BLaER1 (cell line): ENCODE data around the gene STK40.

Experiments
- H3K27ac ChIP-seq: shearing (Covaris generic); formaldehyde crosslinking; 2 replicates; pipeline ENCODE4 v1.8.1; 2022
- H3K27me3 ChIP-seq: shearing (Covaris generic); formaldehyde crosslinking; 2 replicates; pipeline ENCODE4 v1.8.1; 2022
- H3K36me3 ChIP-seq: shearing (Covaris generic); formaldehyde crosslinking; 2 replicates; pipeline ENCODE4 v1.8.1; 2022
- H3K4me1 ChIP-seq: shearing (Covaris generic); formaldehyde crosslinking; 2 replicates; pipeline ENCODE4 v1.8.1; 2022
- H3K4me2 ChIP-seq: shearing (Covaris generic); formaldehyde crosslinking; 2 replicates; pipeline ENCODE4 v1.8.1; 2022
- H3K4me3 ChIP-seq: shearing (Covaris generic); formaldehyde crosslinking; 2 replicates; pipeline ENCODE4 v1.8.1; 2022
- H3K9ac ChIP-seq: shearing (Covaris generic); formaldehyde crosslinking; 2 replicates; pipeline ENCODE4 v1.8.1; 2022
- H3K9me3 ChIP-seq: shearing (Covaris generic); formaldehyde crosslinking; 2 replicates; pipeline ENCODE4 v1.8.1; 2022
- H4K20me1 ChIP-seq: shearing (Covaris generic); formaldehyde crosslinking; 2 replicates; pipeline ENCODE4 v1.8.1; 2022
- Cebpa-rat ChIP-seq: shearing (Covaris generic); IDR thresholded peaks from 2 replicates; pipeline ENCODE4 v1.8.1; 2022

The STK40 gene

GRCh38 chr1:36398370-36398977 lies 12.8 kb upstream of the STK40 start:
- Histone ChIP-seq H3K9me3 (peaks cover 9% of the 10 kb centered on the region), H3K4me2 (peak overlapping the region; percentile 95), H4K20me1 (no peaks in the 10 kb centered on the region), H3K36me3 (peaks cover 9% of the 10 kb centered on the region), H3K9ac (peak overlapping the region; percentile 83), H3K27me3 (no peaks in the 10 kb centered on the region), H3K4me1 (peaks cover 23% of the 10 kb centered on the region), H3K4me3 (peak overlapping the region; percentile 76; the same call in 1 of the 2 replicates), H3K27ac (no peak overlapping the region)
- no peak for TF ChIP-seq Cebpa-rat

GRCh38 chr1:36397378-36398230 lies 11.9 kb upstream of the STK40 start, which contains the start of gene LSM10:
LSM10 (minus strand) TSS chr1:36397908; CDS start chr1:36394129, 3,779 bp downstream.
- no peak for TF ChIP-seq Cebpa-rat
- Histone ChIP-seq H3K4me3 (peak within 1 kb of the TSS; percentile 76), H3K27ac (peak within 1 kb of the TSS; percentile 67), H3K9ac (peak within 1 kb of the TSS; percentile 83), H4K20me1 (no peaks in the 10 kb centered on the region), H3K4me2 (peak within 1 kb of the TSS; percentile 95), H3K9me3 (peaks cover 9% of the 10 kb centered on the region), H3K27me3 (no peaks in the 10 kb centered on the region), H3K36me3 (peaks cover 18% of the 10 kb centered on the region), H3K4me1 (peaks cover 23% of the 10 kb centered on the region)

DNA sequence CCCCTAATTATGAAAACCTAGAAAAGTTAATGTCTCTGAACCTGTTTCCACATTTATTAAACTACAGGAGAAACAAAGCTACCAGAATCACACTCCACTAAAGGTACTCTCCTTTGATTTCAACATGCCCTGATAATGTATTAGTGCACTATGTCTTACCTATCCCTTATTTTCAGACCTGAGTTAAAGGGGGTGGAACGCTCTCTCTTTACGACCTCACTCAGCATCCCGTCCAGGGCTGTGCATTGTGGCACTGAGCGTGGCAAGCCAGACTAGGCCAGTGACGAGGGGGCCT lies 11.3 kb upstream of the STK40 start:
- no peak for TF ChIP-seq Cebpa-rat
- Histone ChIP-seq H3K27ac (peak overlapping the region; percentile 67), H3K4me2 (peak overlapping the region; percentile 95), H3K4me3 (peak overlapping the region; percentile 76), H3K36me3 (peaks cover 24% of the 10 kb centered on the region), H3K27me3 (no peaks in the 10 kb centered on the region), H3K9ac (peak overlapping the region; percentile 83), H3K9me3 (peaks cover 9% of the 10 kb centered on the region), H3K4me1 (peaks cover 23% of the 10 kb centered on the region), H4K20me1 (no peaks in the 10 kb centered on the region)

DNA sequence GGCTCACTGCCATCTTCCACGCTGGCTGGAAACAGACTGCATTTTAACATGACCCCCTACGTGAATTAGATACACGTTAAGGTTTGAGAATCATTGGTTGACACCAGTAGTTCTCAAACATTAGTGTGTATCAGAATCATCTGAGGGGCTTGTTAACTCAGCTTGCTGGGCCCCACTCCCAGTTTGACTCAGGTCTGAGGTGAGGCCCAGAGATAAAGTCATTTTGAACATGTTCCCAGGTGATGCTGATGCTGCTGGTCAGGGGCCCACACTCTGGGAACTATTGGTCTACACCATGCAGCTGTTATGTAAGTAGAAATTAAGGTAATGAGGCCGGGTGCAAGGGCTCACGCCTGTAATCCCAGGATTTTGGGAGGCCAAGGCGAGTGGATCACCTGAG lies 10.6 kb upstream of the STK40 start:
- no peak overlapping the region for H3K4me3 ChIP-seq
- TF ChIP-seq Cebpa-rat = no peak
- peaks cover 30% of the 10 kb centered on the region for H3K36me3 ChIP-seq
- peaks cover 4% of the 10 kb centered on the region for H3K9me3 ChIP-seq
- H3K9ac ChIP-seq = no peak overlapping the region
- no peak overlapping the region for H3K27ac ChIP-seq
- no peaks in the 10 kb centered on the region for H3K27me3 ChIP-seq
- peak overlapping the region; percentile 95 for H3K4me2 ChIP-seq
- H4K20me1 ChIP-seq = no peaks in the 10 kb centered on the region
- peaks cover 25% of the 10 kb centered on the region for H3K4me1 ChIP-seq

DNA sequence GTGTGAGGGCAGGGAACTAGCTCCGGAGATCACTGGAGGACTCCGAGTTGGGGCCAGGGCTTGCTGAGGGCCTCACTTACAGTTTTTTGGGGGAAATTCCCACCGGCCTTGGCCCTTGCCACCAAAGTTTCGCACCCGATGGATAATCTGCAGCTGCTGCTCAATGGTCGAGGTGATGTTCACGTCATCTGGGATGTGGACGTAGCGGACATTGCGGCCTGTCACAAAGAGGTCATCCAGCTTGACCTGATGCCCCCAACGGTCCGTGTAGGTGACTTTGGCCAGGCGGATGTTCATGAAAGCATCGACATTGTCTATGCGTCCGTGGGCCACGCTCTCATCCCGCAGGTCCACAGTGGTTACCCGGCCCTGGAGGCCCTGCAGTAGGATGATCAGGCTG lies 8.0 kb upstream of the STK40 start:
- no peak for TF ChIP-seq Cebpa-rat
- no peak overlapping the region for H3K4me2 ChIP-seq
- no peak overlapping the region for H3K4me3 ChIP-seq
- no peaks in the 10 kb centered on the region for H3K27me3 ChIP-seq
- H3K36me3 ChIP-seq = peaks cover 45% of the 10 kb centered on the region
- no peaks in the 10 kb centered on the region for H4K20me1 ChIP-seq
- peaks cover 39% of the 10 kb centered on the region for H3K4me1 ChIP-seq
- no peaks in the 10 kb centered on the region for H3K9me3 ChIP-seq
- no peak overlapping the region for H3K27ac ChIP-seq
- no peak overlapping the region for H3K9ac ChIP-seq

DNA sequence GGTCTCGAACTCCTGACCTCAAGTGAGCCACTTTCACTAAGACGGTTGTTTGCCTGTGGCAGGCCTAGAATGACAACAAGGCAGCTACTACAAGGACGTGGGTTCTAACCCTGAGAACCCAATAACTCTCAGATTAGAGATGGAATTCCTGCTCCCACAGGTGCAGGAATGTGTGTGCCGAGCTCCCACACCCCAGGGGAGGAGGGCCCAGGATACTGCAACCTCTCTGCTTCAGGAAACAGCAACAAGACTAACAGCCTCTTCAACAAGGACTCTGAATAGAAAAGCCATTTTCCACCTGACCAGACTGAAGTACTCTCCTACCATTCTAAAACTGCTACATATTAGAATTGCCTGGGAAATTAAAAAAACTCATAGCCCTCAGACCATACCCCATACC lies 7.1 kb upstream of the STK40 start:
- Histone ChIP-seq H3K27me3 (no peaks in the 10 kb centered on the region), H3K9me3 (no peaks in the 10 kb centered on the region), H3K27ac (no peak overlapping the region), H3K4me3 (no peak overlapping the region), H3K9ac (no peak overlapping the region), H3K36me3 (peaks cover 48% of the 10 kb centered on the region), H3K4me2 (no peak overlapping the region), H3K4me1 (peaks cover 36% of the 10 kb centered on the region), H4K20me1 (no peaks in the 10 kb centered on the region)
- TF ChIP-seq Cebpa-rat = no peak

GRCh38 chr1:36391271-36391670 lies 5.5 kb upstream of the STK40 start:
- no peak for TF ChIP-seq Cebpa-rat
- no peaks in the 10 kb centered on the region for H3K9me3 ChIP-seq
- H3K4me2 ChIP-seq = peak overlapping the region; percentile 45; the same call in 1 of the 2 replicates
- H3K27me3 ChIP-seq = no peaks in the 10 kb centered on the region
- peaks cover 50% of the 10 kb centered on the region for H3K36me3 ChIP-seq
- H3K9ac ChIP-seq = no peak overlapping the region
- no peak overlapping the region for H3K4me3 ChIP-seq
- no peaks in the 10 kb centered on the region for H4K20me1 ChIP-seq
- peaks cover 42% of the 10 kb centered on the region for H3K4me1 ChIP-seq
- H3K27ac ChIP-seq = peak overlapping the region; percentile 39; the same call in 1 of the 2 replicates

GRCh38 chr1:36390411-36390810 lies 4.7 kb upstream of the STK40 start:
- no peaks in the 10 kb centered on the region for H4K20me1 ChIP-seq
- H3K27ac ChIP-seq = no peak overlapping the region
- H3K4me3 ChIP-seq = no peak overlapping the region
- no peak overlapping the region for H3K9ac ChIP-seq
- H3K36me3 ChIP-seq = peaks cover 50% of the 10 kb centered on the region
- H3K4me2 ChIP-seq = peak overlapping the region; percentile 45
- no peaks in the 10 kb centered on the region for H3K27me3 ChIP-seq
- TF ChIP-seq Cebpa-rat = no peak
- no peaks in the 10 kb centered on the region for H3K9me3 ChIP-seq
- peaks cover 36% of the 10 kb centered on the region for H3K4me1 ChIP-seq

GRCh38 chr1:36389999-36390398 lies 4.3 kb upstream of the STK40 start:
- peaks cover 37% of the 10 kb centered on the region for H3K4me1 ChIP-seq
- peaks cover 50% of the 10 kb centered on the region for H3K36me3 ChIP-seq

GRCh38 chr1:36389261-36389660 lies 3.5 kb upstream of the STK40 start:
- no peak overlapping the region for H3K9ac ChIP-seq
- no peaks in the 10 kb centered on the region for H3K27me3 ChIP-seq
- H3K36me3 ChIP-seq = peaks cover 49% of the 10 kb centered on the region
- H3K4me1 ChIP-seq = peaks cover 44% of the 10 kb centered on the region
- TF ChIP-seq Cebpa-rat = no peak
- no peak overlapping the region for H3K4me3 ChIP-seq
- H4K20me1 ChIP-seq = peaks cover 11% of the 10 kb centered on the region
- H3K27ac ChIP-seq = no peak overlapping the region
- no peak overlapping the region for H3K4me2 ChIP-seq
- H3K9me3 ChIP-seq = no peaks in the 10 kb centered on the region

More at GRCh38 chr1:36389999-36390398, 4.3 kb upstream of the STK40 start:
- no peaks in the 10 kb centered on the region for H3K27me3 ChIP-seq
- no peak overlapping the region for H3K27ac ChIP-seq
- no peaks in the 10 kb centered on the region for H3K9me3 ChIP-seq
- H3K9ac ChIP-seq = no peak overlapping the region
- no peak overlapping the region for H3K4me3 ChIP-seq
- H3K4me2 ChIP-seq = peak overlapping the region; percentile 45
- no peak for TF ChIP-seq Cebpa-rat
- peaks cover 3% of the 10 kb centered on the region for H4K20me1 ChIP-seq
